Renal pelvis (tissue), 4 donors: ENCODE data around the gene PRRT1B. TPM values are rescaled to one million over a fixed set of nuclear protein-coding genes. Genes with fewer than 3 reads are reported as not detected.
"Not testable (repeated sequence)": the region's sequence is repeated elsewhere in the genome, so short reads cannot be mapped to it uniquely, and the experiment has no call there.

Experiments
- DNase-seq: peaks from one replicate; pipeline ENCODE4 v3.0.0-alpha.2; 2013
- polyA plus RNA-seq, 3 donors: library from polyadenylated mRNA; unstranded; fragments of 120-200 nt; gene quantifications; one replicate each; pipeline ENCODE4 v1.2.1, GENCODE V29; 2013; ENCODE audit not compliant: insufficient read length in 3 of 3

The PRRT1B gene
- polyA plus RNA-seq, 3 donors, result 0.90 to 1.5 (median 1.5) TPM

GRCh38 chr9:131549186-131549585 lies 3.9 kb downstream of the PRRT1B start:
- DNase-seq, result not testable (repeated sequence)

DNA sequence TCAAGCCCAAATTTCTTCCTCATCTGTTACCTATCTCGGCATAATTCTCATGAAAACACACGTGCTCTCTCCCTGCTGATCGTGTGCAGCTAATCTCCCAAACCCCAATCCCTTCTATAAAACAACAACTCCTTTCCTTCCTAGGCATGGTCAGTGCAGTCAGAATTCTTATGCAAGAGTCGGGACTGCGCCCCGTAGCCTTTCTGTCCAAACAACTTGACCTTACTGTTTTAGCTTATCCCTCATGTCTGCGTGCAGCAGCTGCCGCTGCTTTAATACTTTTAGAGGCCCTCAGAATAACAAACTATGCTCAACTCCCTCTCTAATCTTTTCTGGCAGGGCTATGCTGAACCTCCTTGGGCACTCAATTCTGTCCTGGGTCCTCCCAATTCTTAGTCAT lies 5.1 kb downstream of the PRRT1B start:
- not testable (repeated sequence) for DNase-seq

DNA sequence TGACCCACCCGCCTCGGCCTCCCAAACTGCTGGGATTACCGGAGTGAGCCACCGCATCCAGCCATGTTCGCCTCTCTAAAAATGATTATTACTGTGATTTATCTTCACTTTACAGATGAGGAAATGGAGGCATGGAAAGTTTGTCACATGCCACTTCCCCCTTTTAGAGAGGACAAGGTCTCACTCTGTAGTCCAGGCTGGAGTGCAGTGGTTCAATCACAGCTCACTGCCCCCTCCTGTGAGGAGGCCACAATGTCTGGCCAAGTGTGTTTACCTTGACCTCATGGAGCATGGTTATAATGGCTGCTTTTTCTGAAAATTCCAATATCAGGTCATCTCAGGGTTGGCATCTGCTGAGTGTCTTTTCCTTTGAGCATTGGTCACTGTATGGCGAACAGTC lies 6.7 kb downstream of the PRRT1B start:
- DNase-seq, result no peak

DNA sequence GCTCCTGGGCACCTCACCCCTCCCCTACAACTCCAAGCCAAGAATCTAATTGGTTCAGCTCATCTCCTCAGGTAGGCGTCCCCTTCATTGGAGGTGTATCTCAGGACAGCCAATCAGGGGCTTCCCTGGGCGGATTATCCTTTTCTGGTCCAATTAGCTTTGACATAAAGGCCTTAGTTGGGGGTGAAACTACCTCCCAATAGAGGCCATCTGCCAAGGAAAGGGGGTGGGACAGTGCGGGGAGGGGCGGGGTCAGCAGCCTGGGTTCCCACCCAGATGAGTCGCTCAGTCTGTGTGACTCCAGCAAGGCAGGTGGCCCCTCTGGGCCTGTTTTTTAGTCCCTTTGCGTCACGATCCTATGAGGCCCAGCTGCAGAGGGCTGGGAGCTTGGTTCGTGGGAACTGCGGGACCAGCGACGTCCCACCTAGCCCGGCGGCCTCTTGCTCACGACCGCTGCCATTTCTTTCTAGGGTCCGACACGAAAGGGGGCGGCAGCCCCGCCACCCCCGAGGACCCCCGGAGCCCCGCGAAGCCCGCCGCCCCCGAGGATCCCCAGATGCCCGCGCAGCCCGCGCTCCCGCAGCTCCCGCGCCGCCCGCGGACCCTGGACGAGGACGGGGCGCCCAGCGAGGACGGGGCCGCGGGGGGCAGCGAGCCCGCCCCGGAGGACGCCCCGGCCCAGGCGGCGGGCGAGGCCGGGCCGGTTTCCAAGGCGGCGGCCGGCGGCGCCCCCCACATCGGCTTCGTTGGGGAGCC lies 8.9 kb downstream of the PRRT1B start:
- no peak for DNase-seq

DNA sequence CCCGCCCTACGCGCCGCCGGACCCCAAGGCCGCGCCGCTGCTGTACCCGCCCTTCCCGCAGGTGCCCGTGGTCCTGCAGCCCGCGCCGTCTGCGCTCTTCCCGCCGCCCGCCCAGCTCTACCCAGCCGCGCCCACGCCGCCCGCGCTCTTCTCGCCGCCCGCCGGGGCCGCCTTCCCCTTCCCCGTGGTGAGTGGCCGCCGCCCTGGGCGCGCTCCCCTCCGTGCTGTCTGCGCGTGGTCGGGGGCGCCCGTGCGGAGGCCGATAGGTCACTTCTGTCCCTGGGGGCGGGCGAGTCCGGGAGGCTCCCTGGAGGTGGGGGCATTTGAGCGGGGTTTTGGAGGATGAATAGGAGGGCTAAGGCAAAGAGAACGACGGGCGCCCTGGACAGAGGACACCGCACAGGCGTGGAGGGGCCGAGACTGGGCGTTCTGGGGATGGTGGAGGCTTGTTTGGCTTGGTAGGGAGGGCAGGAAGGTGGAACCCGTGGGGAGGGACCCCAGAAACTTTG lies 9.6 kb downstream of the PRRT1B start:
- DNase-seq, result no peak

GRCh38 chr9:131555841-131556673 lies 10.7 kb downstream of the PRRT1B start:
- DNase-seq, result no peak

- no peak for DNase-seq
Measured at GRCh38 chr9:131557855-131558548, 12.7 kb downstream of the PRRT1B start.

DNA sequence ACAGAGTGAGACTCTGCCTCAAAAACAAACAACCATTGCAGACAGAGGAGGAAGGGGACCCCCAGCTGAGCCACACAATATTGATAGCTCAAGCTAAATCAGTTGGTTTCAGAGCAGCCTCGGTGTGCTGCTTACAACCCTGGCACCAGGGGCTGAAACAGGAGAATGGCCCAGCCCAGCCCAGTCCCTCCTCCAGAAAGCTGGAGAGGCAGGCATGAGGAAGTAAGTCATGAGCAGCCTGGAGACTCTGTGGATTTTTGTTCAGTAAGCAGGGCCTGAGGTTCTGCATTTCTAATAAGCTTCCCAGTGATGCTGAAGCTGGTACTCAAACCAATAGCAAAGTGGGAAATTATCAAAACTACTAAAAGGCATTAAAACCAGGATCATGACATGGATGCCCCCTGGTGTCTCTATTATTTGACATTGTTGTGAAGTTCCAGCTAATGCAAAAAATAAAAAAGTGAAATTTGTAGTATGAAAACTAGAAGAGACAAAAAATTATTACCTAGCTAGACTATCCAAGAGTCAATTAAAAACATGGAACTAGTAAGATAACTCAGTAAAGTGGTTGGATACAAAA lies 14.2 kb downstream of the PRRT1B start:
- no peak for DNase-seq

DNA sequence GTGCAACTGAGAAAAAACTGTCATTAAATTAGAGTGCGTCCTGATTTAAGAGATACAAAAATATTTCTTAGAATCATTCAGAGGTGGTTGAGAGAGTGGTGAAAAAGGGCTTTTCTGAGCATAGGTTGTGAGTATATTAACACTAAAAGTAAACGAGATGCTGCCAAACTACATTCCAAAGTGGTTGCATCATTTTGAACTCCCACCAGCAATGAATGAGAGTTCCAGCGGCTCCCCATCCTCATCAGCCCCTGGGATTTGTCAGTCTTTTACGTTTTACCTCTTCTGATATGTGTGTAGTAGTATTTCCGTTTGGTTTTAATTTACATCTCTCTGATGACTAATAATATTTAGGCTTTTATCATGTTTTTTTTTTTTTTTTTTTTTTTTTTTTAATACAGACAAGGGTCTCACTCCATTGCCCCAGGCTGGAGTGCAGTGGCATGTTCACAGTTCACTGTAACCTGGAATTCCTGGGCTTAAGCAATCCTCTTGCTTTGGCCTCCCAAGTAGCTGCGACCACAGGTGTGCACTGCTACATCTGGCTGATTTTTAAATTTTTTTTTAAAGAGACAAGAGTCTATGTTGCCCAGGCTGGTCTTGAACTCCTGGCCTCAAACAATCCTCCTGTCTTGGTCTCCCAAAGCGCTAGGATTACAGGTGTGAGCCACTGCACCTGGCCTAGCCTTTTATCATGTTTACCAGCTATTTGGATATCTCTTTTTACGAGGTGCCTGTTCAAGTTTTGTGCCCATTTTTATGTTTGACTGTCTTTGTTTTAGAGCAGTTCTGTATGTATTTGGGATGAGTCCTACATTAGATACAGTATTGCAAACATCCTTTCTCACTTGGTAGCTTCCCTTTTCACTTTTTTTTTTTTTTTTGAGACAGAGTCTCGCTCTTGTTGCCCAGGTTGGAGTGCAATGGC lies 17.0 kb downstream of the PRRT1B start:
- DNase-seq, result no peak

DNA sequence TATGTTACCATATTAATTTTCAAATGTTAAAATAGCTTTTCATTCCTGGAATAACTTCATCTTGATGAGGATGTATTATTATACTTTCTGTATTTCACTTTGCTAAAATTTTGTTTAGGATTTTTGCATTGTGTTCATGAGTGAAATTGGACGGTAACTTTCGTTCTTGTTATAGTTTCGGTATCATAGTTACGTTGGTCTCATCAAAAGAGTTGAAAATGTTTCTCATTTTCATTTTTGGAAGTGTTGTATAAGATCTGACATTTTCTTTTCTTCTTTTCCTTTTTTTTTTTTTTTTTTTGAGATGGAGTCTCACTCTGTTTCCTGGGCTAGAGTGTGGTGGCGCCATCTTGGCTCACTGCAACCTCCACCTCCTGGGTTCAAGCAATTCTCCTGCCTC lies 20.0 kb downstream of the PRRT1B start:
- DNase-seq, result no peak

DNA sequence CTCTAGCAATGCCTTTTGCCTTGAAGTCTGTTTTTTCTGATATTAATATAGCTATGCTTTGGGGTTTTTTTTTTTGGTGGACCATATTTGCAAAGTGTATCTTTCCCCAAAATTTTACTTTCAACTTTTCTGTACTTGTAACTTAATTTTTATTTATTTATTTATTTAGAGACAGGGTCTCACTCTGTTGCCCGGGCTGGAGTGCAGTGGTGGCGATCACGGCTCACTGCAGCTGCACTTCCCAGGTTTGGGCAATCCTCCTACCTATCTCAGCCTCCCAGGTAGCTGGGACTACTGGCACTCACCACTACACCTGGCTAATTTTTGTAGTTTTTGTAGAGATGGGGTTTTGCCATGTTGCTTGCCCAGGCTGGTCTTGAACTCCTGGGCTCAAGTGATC lies 20.8 kb downstream of the PRRT1B start:
- no peak for DNase-seq

DNA sequence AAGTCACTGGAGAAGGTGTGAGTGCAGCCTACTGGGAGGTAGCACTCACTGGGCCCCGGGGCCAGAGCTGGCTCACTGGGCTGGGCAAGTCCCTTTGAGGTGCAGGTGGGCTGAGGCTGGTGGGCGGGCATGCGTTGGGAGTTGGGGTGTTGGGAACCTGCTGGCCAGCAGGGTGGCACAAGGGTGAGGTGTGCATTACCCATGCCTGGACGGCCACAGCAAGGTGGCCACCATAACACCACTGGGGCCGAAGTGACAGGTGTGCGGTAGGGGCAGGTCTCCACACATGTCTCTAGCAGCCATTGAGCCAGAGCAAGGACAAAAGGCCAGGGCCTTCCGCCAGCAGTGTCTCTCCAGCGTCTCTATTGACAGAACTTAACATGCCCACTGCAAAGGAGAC lies 22.6 kb downstream of the PRRT1B start:
- no peak for DNase-seq

GRCh38 chr9:131574730-131575640 lies 29.7 kb downstream of the PRRT1B start:
- DNase-seq, result no peak

DNA sequence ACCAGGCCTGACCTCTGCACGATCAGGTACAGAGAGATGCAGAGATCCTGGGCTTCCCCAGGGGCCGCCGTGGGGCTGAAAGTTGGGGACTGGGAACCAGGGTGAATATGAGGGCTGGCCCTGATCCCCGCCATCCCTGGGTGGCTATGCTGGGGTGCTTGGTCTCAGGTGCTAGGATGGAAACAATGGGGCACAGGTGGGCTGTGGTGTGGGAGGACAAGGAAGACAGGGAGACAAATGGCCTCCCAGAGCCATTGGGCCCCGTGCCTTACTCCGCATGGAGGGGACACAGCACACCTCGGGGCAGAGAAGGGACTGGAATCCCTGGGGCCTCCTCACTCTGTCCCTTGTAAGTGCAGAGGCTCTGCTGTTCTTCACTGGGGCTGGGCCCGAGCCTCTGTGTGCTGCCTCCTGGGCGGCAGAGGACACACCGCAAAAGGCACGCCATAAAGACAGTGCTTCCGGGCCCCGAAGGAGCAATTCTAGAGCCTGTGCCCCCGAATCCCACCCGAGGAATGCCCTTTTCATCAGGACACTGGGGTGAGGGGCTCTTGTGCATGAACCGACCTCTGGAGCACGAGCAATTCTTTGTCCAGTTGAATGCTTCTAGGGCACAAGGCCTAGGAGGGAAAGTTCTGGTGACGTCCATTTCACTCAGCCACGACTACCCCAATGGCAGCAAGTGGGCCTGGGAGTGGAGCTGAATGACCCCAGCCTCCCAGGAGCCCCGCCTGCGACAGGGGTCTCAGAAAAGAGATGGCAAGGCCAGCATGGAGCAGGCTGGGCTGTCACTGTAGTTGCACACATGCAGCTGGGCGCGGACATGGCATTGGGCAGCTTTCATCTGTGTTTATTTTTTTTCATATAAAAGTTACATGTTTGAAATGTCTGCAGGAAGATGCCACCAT lies 30.9 kb downstream of the PRRT1B start:
- DNase-seq, result no peak

- no peak for DNase-seq
Measured at GRCh38 chr9:131577005-131578000, 32.0 kb downstream of the PRRT1B start.

DNA sequence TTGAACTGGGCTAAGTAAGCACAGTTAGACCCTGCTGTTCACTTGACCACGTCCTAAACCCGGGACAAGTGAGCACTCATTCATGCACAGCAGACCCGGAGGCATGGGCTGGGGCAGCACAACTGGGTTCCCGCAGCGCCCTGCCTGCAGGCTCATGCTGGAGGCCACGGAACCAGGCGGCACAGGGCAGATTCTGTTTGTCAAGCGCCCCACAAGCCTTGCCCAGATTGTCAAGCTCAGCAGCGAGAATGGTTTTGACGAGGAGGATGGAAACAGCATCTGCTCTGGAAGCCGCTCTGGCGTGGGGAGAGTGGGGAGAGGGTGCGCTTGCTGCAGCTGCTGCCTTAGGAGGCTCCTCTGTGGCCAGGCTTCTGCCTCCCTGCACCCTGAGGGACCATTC lies 32.7 kb downstream of the PRRT1B start:
- no peak for DNase-seq

DNA sequence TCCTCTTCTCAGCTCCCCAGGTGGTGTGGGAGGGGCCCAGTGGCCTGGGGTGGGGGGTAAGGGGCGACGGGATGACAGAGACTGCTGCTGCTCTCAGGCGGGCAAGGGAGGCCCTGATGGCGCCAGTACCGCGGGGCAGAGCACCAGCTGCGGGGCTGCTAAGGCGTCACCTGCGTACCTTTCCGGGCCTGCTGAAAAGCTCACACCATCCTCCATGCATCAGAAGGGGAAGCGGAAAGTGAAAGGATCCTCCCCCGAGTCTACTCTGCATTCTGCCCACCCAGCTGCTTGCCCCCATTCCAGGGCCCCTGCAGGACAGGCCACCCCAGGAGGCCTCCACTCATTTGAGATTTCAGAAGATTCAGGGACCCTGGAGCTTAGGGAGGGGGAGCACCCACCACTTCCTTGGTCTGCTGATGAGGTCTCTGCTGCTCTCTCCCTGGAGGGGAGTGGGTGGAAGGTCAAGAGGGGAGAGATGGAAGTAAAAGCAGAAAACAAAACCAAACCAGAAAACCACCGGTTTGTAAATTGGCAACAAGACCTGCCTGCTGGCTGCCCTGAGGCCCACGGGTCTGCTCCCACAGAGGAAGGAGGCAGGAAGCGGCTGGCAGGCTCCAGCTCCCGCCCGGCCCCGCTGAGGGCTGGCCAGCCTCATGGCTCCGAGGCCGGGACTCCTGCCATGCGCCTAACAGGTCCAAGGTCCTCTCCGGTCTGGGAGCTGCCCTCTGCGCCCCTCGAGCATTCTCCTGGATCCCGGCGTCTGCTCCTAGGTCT lies 33.6 kb downstream of the PRRT1B start:
- DNase-seq, result no peak
